GM23338 (cell line): Measurements from ENCODE around the gene OR10H1. TPM values are rescaled to one million over a fixed set of nuclear protein-coding genes. Genes with fewer than 3 reads are reported as not detected.

Source experiments
- ATAC-seq: fragments of 200-7000 bp; cut with Tn5 transposase; 3 replicates; pipeline ENCODE4 v1.9.1; 2020
- DNase-seq: peaks from one replicate; pipeline ENCODE4 v3.0.0-alpha.2; 2015; ENCODE audit warnings: low spot score
- H2AFZ ChIP-seq: fragments of 200-600 bp; sonication (generic); 2 replicates; pipeline ENCODE4 v1.8.0; 2016; ENCODE audit warnings: antibody characterized with exemption, mild to moderate bottlenecking, moderate library complexity
- H3F3A ChIP-seq: fragments of 200-600 bp; sonication (generic); replicated peaks from 2 replicates; pipeline ENCODE4 v1.8.0; 2017; ENCODE audit warnings: antibody characterized with exemption, mixed run types, low read depth
- H3K27ac ChIP-seq: fragments of 200-600 bp; sonication (generic); 2 replicates; pipeline ENCODE4 v1.6.1; 2016; ENCODE audit warnings: low read depth
- H3K27me3 ChIP-seq: fragments of 200-600 bp; sonication (generic); 2 replicates; pipeline ENCODE4 v1.8.0; 2016; ENCODE audit warnings: mild to moderate bottlenecking, mixed run types, moderate library complexity; ENCODE audit not compliant: insufficient read depth
- H3K36me3 ChIP-seq: fragments of 200-600 bp; sonication (generic); 2 replicates; pipeline ENCODE4 v1.8.0; 2016; ENCODE audit warnings: mild to moderate bottlenecking; ENCODE audit not compliant: insufficient read depth
- H3K4me1 ChIP-seq: fragments of 200-600 bp; sonication (generic); 2 replicates; pipeline ENCODE4 v1.8.0; 2016; ENCODE audit warnings: mild to moderate bottlenecking, moderate library complexity; ENCODE audit not compliant: insufficient read depth
- H3K4me2 ChIP-seq: fragments of 200-600 bp; sonication (generic); 2 replicates; pipeline ENCODE4 v1.7.1; 2017; ENCODE audit warnings: mixed run types
- H3K4me3 ChIP-seq: fragments of 200-600 bp; sonication (generic); 2 replicates; pipeline ENCODE4 v1.6.1; 2016; ENCODE audit warnings: mixed run types
- H3K79me2 ChIP-seq: fragments of 200-600 bp; sonication (generic); replicated peaks from 2 replicates; pipeline ENCODE4 v1.8.0; 2017; ENCODE audit warnings: mild to moderate bottlenecking; ENCODE audit not compliant: insufficient read depth
- H3K9me2 ChIP-seq: fragments of 200-600 bp; sonication (generic); 2 replicates; pipeline ENCODE4 v1.8.0; 2017; ENCODE audit not compliant: insufficient read depth
- H4K20me1 ChIP-seq: fragments of 200-600 bp; sonication (generic); replicated peaks from 2 replicates; pipeline ENCODE4 v1.8.0; 2017; ENCODE audit warnings: mild to moderate bottlenecking; ENCODE audit not compliant: insufficient read depth
- H3K27ac Mint-ChIP-seq: 2 replicates; pipeline ENCODE4 v1.8.0; 2020; ENCODE audit warnings: inconsistent platforms, mild to moderate bottlenecking, moderate library complexity, mixed read lengths
- H3K27me3 Mint-ChIP-seq: 3 replicates; pipeline ENCODE4 v1.8.0; 2022; ENCODE audit warnings: low read depth, mild to moderate bottlenecking, moderate library complexity, mixed read lengths, inconsistent platforms; ENCODE audit not compliant: insufficient read depth, poor library complexity
- H3K36me3 Mint-ChIP-seq: 3 replicates; pipeline ENCODE4 v1.8.0; 2021; ENCODE audit warnings: low read depth, mild to moderate bottlenecking, inconsistent platforms, moderate library complexity, mixed read lengths
- H3K4me1 Mint-ChIP-seq: 3 replicates; pipeline ENCODE4 v1.8.0; 2020; ENCODE audit warnings: mild to moderate bottlenecking, inconsistent platforms, mixed read lengths
- H3K4me3 Mint-ChIP-seq: 3 replicates; pipeline ENCODE4 v1.8.0; 2021; ENCODE audit warnings: moderate library complexity, mild to moderate bottlenecking, inconsistent platforms, mixed read lengths
- H3K9me3 Mint-ChIP-seq: 3 replicates; pipeline ENCODE4 v1.8.0; 2020; ENCODE audit warnings: moderate library complexity, mild to moderate bottlenecking, inconsistent platforms, mixed read lengths
- CREB1 ChIP-seq: fragments of 250-450 bp; sonication (Bioruptor Pico); IDR thresholded peaks from 2 replicates; pipeline ENCODE4 v1.5.0; 2020; ENCODE audit warnings: low read depth, mild to moderate bottlenecking, moderate library complexity
- JUNB ChIP-seq: IDR thresholded peaks from one replicate; pipeline ENCODE4 v1.6.1; 2016; ENCODE audit warnings: antibody characterized with exemption; ENCODE audit not compliant: unreplicated experiment
- POLR2AphosphoS5 ChIP-seq: IDR thresholded peaks from 2 replicates; pipeline ENCODE4 v1.6.1; 2016; ENCODE audit warnings: antibody characterized with exemption, low read depth
- REST ChIP-seq: IDR thresholded peaks from one replicate; pipeline ENCODE4 v1.6.1; 2018; ENCODE audit warnings: antibody characterized with exemption; ENCODE audit not compliant: unreplicated experiment
- STAT1 ChIP-seq: IDR thresholded peaks from one replicate; pipeline ENCODE4 v1.6.1; 2016; ENCODE audit warnings: antibody characterized with exemption; ENCODE audit not compliant: unreplicated experiment
- ZNF114 ChIP-seq: fragments of 250-450 bp; sonication (Bioruptor Pico); IDR thresholded peaks from 2 replicates; pipeline ENCODE4 v1.5.0; 2020; ENCODE audit warnings: mild to moderate bottlenecking, moderate library complexity
- ZNF331 ChIP-seq: fragments of 250-450 bp; sonication (Bioruptor Pico); IDR thresholded peaks from 2 replicates; pipeline ENCODE4 v1.5.0; 2020; ENCODE audit warnings: low read depth, mild to moderate bottlenecking, moderate library complexity
- ZNF462 ChIP-seq: fragments of 250-450 bp; sonication (Bioruptor Pico); IDR thresholded peaks from 2 replicates; pipeline ENCODE4 v1.5.0; 2020; ENCODE audit warnings: mild to moderate bottlenecking, moderate library complexity
- polyA plus RNA-seq: library from polyadenylated mRNA; unstranded; fragments of >200 nt; fragmentation: Nextera tagmentation; extraction: Ambion mirVana; gene quantifications from 2 replicates; pipeline ENCODE4 v1.2.1, GENCODE V29; 2016
- total RNA-seq: library from RNA; depleted of rRNA; stranded (reverse); fragments of >200 nt; shearing (Covaris generic); gene quantifications from 2 replicates; pipeline ENCODE4 v1.2.3, GENCODE V29; 2014

The OR10H1 gene
- total and polyA plus RNA-seq, 2 experiments from 2014 or later: not detected

GRCh38 chr19:15790096-15790495 is 25.4 kb downstream of the OR10H1 start (continued):
- TF ChIP-seq POLR2AphosphoS5 (no peak), STAT1 (no peak), CREB1 (CRISPR knock-in tag) (no peak)

GRCh38 chr19:15788594-15789270 is 26.7 kb downstream of the OR10H1 start:
- H3K9me3 Mint-ChIP-seq: peaks cover 95% of the 10 kb centered on the region
- Histone ChIP-seq H3K4me1 (no peaks in the 10 kb centered on the region), H3K9me2 (no peaks in the 10 kb centered on the region), H3F3A (no peaks in the 10 kb centered on the region), H4K20me1 (no peaks in the 10 kb centered on the region), H3K79me2 (no peaks in the 10 kb centered on the region), H3K27me3 (no peaks in the 10 kb centered on the region), H3K27ac (no peak overlapping the region), H2AFZ (no peak overlapping the region), H3K4me3 (no peak overlapping the region), H3K4me2 (no peak overlapping the region), H3K36me3 (no peaks in the 10 kb centered on the region)
- peaks cover 40% of the 10 kb centered on the region for H3K36me3 Mint-ChIP-seq
- DNase-seq (no peak), ATAC-seq (no peak)
- H3K27me3 Mint-ChIP-seq: peaks cover 2% of the 10 kb centered on the region
- TF ChIP-seq ZNF331 (CRISPR knock-in tag): no peak
- TF ChIP-seq JUNB: no peak
- TF ChIP-seq ZNF114 (CRISPR knock-in tag): no peak
- no peak for TF ChIP-seq REST
- TF ChIP-seq ZNF462: no peak
- no peak overlapping the region for H3K4me3 Mint-ChIP-seq
- H3K4me1 Mint-ChIP-seq: no peaks in the 10 kb centered on the region
- no peak overlapping the region for H3K27ac Mint-ChIP-seq
